WTC11 (cell line): ENCODE measurements around the gene ISOC2. TPM values are rescaled to one million over a fixed set of nuclear protein-coding genes. Genes with fewer than 3 reads are reported as not detected.
A peak's percentile ranks its signal among the peaks of the same experiment; 100 is the strongest.

ENCODE experiments used
- ATAC-seq: fragments of 200-7000 bp; cut with Tn5 transposase; 2 replicates; pipeline ENCODE4 v1.10.0; 2021; ENCODE audit warnings: mild to moderate bottlenecking, moderate library complexity
- CTCF ChIA-PET: fragments of 300-600 bp; sonication (Branson Sonifier 250); formaldehyde crosslinking; loops from one replicate; lab custom pipeline; 2021; ENCODE audit warnings: antibody characterized with exemption; lab: Charles Lee
- POLR2A ChIA-PET: fragments of 350-600 bp; sonication (Branson Sonifier 250); formaldehyde crosslinking; loops from one replicate; lab custom pipeline; 2021; ENCODE audit warnings: antibody characterized with exemption; lab: Charles Lee
- DNase-seq: peaks from one replicate; pipeline ENCODE4 v3.0.0; 2021; ENCODE audit warnings: low spot score
- H3K27ac Mint-ChIP-seq: 2 replicates; pipeline ENCODE4 v1.8.0; 2021; ENCODE audit warnings: mixed read lengths
- H3K27me3 Mint-ChIP-seq: 2 replicates; pipeline ENCODE4 v1.8.0; 2021; ENCODE audit warnings: low read depth, mild to moderate bottlenecking, moderate library complexity, mixed read lengths
- H3K36me3 Mint-ChIP-seq: 2 replicates; pipeline ENCODE4 v1.8.0; 2021; ENCODE audit warnings: mixed read lengths
- H3K4me1 Mint-ChIP-seq: 2 replicates; pipeline ENCODE4 v1.8.0; 2022; ENCODE audit warnings: mixed read lengths
- H3K4me3 Mint-ChIP-seq: 2 replicates; pipeline ENCODE4 v1.8.0; 2021; ENCODE audit warnings: mild to moderate bottlenecking, moderate library complexity, mixed read lengths
- H3K9me3 Mint-ChIP-seq: 2 replicates; pipeline ENCODE4 v1.8.0; 2021; ENCODE audit warnings: mixed read lengths
- E2F1 ChIP-seq: sonication (generic); formaldehyde crosslinking; IDR thresholded peaks from 2 replicates; pipeline ENCODE4 v1.8.0; 2022; ENCODE audit warnings: mild to moderate bottlenecking, missing genetic modification reagents
- FOXJ3 ChIP-seq: sonication (generic); formaldehyde crosslinking; IDR thresholded peaks from 2 replicates; pipeline ENCODE4 v1.9.0; 2021; ENCODE audit warnings: missing genetic modification reagents, mild to moderate bottlenecking, borderline replicate concordance
- NFE2L1 ChIP-seq: sonication (generic); formaldehyde crosslinking; IDR thresholded peaks from 2 replicates; pipeline ENCODE4 v1.8.1; 2023; ENCODE audit warnings: missing genetic modification reagents
- SMAD4 ChIP-seq: sonication (generic); formaldehyde crosslinking; IDR thresholded peaks from 2 replicates; pipeline ENCODE4 v1.8.0; 2022; ENCODE audit warnings: mild to moderate bottlenecking, missing genetic modification reagents
- ZNF232 ChIP-seq: sonication (generic); formaldehyde crosslinking; IDR thresholded peaks from 2 replicates; pipeline ENCODE4 v1.8.0; 2022; ENCODE audit warnings: mild to moderate bottlenecking, missing genetic modification reagents
- total RNA-seq: library from RNA; stranded (reverse); gene quantifications from 3 replicates; pipeline ENCODE4 v1.2.3, GENCODE V29; 2021
- TF ChIP-seq, protein P1 (sequence below): sonication (generic); formaldehyde crosslinking; IDR thresholded peaks from 2 replicates; pipeline ENCODE4 v1.8.1; 2023; ENCODE audit warnings: mild to moderate bottlenecking, moderate library complexity, missing genetic modification reagents
- TF ChIP-seq, protein P2 (sequence below): sonication (generic); formaldehyde crosslinking; IDR thresholded peaks from 2 replicates; pipeline ENCODE4 v1.8.1; 2023; ENCODE audit warnings: mild to moderate bottlenecking, missing genetic modification reagents, borderline replicate concordance
- TF ChIP-seq, protein P3 (sequence below): sonication (generic); formaldehyde crosslinking; IDR thresholded peaks from 2 replicates; pipeline ENCODE4 v1.8.0; 2022; ENCODE audit warnings: mild to moderate bottlenecking, missing genetic modification reagents
- TF ChIP-seq, protein P4 (sequence below): sonication (generic); formaldehyde crosslinking; IDR thresholded peaks from 2 replicates; pipeline ENCODE4 v1.8.0; 2023; ENCODE audit warnings: missing genetic modification reagents, mild to moderate bottlenecking, borderline replicate concordance
- TF ChIP-seq, protein P5 (sequence below): sonication (generic); formaldehyde crosslinking; IDR thresholded peaks from 2 replicates; pipeline ENCODE4 v1.8.1; 2022; ENCODE audit warnings: low read depth, mild to moderate bottlenecking, moderate library complexity, missing genetic modification reagents, borderline replicate concordance

ISOC2 gene
- total RNA-seq, 1 experiment from 2014 or later = 96.3 TPM

- DNase-seq = no peak
- Mint-ChIP-seq H3K9me3 (no peaks in the 10 kb centered on the region), H3K36me3 (no peaks in the 10 kb centered on the region), H3K27ac (peak overlapping the region; percentile 17)
- no peak for ATAC-seq
- ChIA-PET CTCF (interaction anchor here (1.0 to 4.5 kb wide), 3 partner anchors 12 to 25 kb away, joined by 3 to 68 read pairs (median 6); no protein-coding TSS in a partner anchor), POLR2A (no interaction called here)
- TF ChIP-seq, protein P1, sequence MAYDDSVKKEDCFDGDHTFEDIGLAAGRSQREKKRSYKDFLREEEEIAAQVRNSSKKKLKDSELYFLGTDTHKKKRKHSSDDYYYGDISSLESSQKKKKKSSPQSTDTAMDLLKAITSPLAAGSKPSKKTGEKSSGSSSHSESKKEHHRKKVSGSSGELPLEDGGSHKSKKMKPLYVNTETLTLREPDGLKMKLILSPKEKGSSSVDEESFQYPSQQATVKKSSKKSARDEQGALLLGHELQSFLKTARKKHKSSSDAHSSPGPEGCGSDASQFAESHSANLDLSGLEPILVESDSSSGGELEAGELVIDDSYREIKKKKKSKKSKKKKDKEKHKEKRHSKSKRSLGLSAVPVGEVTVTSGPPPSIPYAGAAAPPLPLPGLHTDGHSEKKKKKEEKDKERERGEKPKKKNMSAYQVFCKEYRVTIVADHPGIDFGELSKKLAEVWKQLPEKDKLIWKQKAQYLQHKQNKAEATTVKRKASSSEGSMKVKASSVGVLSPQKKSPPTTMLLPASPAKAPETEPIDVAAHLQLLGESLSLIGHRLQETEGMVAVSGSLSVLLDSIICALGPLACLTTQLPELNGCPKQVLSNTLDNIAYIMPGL = no peak
- TF ChIP-seq, protein P2, sequence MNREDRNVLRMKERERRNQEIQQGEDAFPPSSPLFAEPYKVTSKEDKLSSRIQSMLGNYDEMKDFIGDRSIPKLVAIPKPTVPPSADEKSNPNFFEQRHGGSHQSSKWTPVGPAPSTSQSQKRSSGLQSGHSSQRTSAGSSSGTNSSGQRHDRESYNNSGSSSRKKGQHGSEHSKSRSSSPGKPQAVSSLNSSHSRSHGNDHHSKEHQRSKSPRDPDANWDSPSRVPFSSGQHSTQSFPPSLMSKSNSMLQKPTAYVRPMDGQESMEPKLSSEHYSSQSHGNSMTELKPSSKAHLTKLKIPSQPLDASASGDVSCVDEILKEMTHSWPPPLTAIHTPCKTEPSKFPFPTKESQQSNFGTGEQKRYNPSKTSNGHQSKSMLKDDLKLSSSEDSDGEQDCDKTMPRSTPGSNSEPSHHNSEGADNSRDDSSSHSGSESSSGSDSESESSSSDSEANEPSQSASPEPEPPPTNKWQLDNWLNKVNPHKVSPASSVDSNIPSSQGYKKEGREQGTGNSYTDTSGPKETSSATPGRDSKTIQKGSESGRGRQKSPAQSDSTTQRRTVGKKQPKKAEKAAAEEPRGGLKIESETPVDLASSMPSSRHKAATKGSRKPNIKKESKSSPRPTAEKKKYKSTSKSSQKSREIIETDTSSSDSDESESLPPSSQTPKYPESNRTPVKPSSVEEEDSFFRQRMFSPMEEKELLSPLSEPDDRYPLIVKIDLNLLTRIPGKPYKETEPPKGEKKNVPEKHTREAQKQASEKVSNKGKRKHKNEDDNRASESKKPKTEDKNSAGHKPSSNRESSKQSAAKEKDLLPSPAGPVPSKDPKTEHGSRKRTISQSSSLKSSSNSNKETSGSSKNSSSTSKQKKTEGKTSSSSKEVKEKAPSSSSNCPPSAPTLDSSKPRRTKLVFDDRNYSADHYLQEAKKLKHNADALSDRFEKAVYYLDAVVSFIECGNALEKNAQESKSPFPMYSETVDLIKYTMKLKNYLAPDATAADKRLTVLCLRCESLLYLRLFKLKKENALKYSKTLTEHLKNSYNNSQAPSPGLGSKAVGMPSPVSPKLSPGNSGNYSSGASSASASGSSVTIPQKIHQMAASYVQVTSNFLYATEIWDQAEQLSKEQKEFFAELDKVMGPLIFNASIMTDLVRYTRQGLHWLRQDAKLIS (CRISPR knock-in tag) = no peak
- no peak for TF ChIP-seq FOXJ3 (CRISPR knock-in tag)
- TF ChIP-seq, protein P3, sequence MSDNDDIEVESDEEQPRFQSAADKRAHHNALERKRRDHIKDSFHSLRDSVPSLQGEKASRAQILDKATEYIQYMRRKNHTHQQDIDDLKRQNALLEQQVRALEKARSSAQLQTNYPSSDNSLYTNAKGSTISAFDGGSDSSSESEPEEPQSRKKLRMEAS (CRISPR knock-in tag) = no peak
- TF ChIP-seq SMAD4 (CRISPR knock-in tag) = no peak
- TF ChIP-seq, protein P4, sequence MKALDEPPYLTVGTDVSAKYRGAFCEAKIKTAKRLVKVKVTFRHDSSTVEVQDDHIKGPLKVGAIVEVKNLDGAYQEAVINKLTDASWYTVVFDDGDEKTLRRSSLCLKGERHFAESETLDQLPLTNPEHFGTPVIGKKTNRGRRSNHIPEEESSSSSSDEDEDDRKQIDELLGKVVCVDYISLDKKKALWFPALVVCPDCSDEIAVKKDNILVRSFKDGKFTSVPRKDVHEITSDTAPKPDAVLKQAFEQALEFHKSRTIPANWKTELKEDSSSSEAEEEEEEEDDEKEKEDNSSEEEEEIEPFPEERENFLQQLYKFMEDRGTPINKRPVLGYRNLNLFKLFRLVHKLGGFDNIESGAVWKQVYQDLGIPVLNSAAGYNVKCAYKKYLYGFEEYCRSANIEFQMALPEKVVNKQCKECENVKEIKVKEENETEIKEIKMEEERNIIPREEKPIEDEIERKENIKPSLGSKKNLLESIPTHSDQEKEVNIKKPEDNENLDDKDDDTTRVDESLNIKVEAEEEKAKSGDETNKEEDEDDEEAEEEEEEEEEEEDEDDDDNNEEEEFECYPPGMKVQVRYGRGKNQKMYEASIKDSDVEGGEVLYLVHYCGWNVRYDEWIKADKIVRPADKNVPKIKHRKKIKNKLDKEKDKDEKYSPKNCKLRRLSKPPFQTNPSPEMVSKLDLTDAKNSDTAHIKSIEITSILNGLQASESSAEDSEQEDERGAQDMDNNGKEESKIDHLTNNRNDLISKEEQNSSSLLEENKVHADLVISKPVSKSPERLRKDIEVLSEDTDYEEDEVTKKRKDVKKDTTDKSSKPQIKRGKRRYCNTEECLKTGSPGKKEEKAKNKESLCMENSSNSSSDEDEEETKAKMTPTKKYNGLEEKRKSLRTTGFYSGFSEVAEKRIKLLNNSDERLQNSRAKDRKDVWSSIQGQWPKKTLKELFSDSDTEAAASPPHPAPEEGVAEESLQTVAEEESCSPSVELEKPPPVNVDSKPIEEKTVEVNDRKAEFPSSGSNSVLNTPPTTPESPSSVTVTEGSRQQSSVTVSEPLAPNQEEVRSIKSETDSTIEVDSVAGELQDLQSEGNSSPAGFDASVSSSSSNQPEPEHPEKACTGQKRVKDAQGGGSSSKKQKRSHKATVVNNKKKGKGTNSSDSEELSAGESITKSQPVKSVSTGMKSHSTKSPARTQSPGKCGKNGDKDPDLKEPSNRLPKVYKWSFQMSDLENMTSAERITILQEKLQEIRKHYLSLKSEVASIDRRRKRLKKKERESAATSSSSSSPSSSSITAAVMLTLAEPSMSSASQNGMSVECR = no peak
- no peak for TF ChIP-seq NFE2L1
- TF ChIP-seq ZNF232 (CRISPR knock-in tag) = no peak
- TF ChIP-seq, protein P5, sequence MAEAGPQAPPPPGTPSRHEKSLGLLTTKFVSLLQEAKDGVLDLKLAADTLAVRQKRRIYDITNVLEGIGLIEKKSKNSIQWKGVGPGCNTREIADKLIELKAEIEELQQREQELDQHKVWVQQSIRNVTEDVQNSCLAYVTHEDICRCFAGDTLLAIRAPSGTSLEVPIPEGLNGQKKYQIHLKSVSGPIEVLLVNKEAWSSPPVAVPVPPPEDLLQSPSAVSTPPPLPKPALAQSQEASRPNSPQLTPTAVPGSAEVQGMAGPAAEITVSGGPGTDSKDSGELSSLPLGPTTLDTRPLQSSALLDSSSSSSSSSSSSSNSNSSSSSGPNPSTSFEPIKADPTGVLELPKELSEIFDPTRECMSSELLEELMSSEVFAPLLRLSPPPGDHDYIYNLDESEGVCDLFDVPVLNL (CRISPR knock-in tag) = no peak
- no peak for TF ChIP-seq E2F1 (CRISPR knock-in tag)
- TF ChIP-seq, all 79 proteins: peak for 0
- Mint-ChIP-seq H3K4me3 (no peak overlapping the region), H3K27me3 (peaks cover 9% of the 10 kb centered on the region), H3K4me1 (peaks cover 18% of the 10 kb centered on the region)
Measured at GRCh38 chr19:55479451-55480230, 18.2 kb upstream of the ISOC2 start.
